GM06990 (cell line): Measurements from ENCODE around the gene HBA1.
"Not testable (repeated sequence)": the region's sequence is repeated elsewhere in the genome, so short reads cannot be mapped to it uniquely, and the experiment has no call there.

Source experiments
- DNase-seq: peaks from one replicate; pipeline ENCODE4 v3.0.0-alpha.2; 2011; ENCODE audit not compliant: insufficient read length; ENCODE audit errors: extremely low read depth
- H3K27me3 ChIP-seq: replicated peaks from 2 replicates; pipeline ENCODE4 v1.6.0; 2011; ENCODE audit warnings: low read length; ENCODE audit not compliant: control insufficient read depth, insufficient read depth
- H3K36me3 ChIP-seq: 2 replicates; pipeline ENCODE4 v1.5.1; 2011; ENCODE audit warnings: low read length; ENCODE audit not compliant: control insufficient read depth, insufficient read depth
- H3K4me3 ChIP-seq: replicated peaks from 2 replicates; pipeline ENCODE4 v1.5.1; 2011; ENCODE audit warnings: low read depth, mild to moderate bottlenecking, control low read depth, low read length
- CTCF ChIP-seq: IDR thresholded peaks from 2 replicates; pipeline ENCODE4 v1.5.1; 2011; ENCODE audit warnings: low read length, control low read depth, mild to moderate bottlenecking, inconsistent platforms; ENCODE audit not compliant: insufficient read depth, poor library complexity, severe bottlenecking

HBA1 gene

GRCh38 chr16:176477-177382, at the start of gene HBA1:
Gene HBA1, plus strand, starts transcription at chr16:176680. Its CDS starts 37 bp downstream, at chr16:176717.
- not testable (repeated sequence) for H3K27me3 ChIP-seq, H3K4me3 ChIP-seq, DNase-seq, H3K36me3 ChIP-seq

- no peak for TF ChIP-seq CTCF
- Histone ChIP-seq H3K36me3 (peaks cover 1% of the 10 kb centered on the region), H3K4me3 (no peak overlapping the region), H3K27me3 (no peaks in the 10 kb centered on the region)
- no peak for DNase-seq
Observed at GRCh38 chr16:129075-129474, 47.4 kb upstream of the HBA1 start.

- Histone ChIP-seq H3K36me3 (peaks cover 1% of the 10 kb centered on the region), H3K27me3 (no peaks in the 10 kb centered on the region), H3K4me3 (no peak overlapping the region)
- no peak for TF ChIP-seq CTCF
- DNase-seq = no peak
Observed at GRCh38 chr16:130533-131173, 45.8 kb upstream of the HBA1 start.

GRCh38 chr16:132120-132519, 44.4 kb upstream of the HBA1 start:
- H3K27me3 ChIP-seq = no peaks in the 10 kb centered on the region
- H3K4me3 ChIP-seq = no peak overlapping the region
- no peaks in the 10 kb centered on the region; the same call in none of the 2 replicates for H3K36me3 ChIP-seq
- no peak for DNase-seq
- no peak for TF ChIP-seq CTCF

- DNase-seq = no peak
- TF ChIP-seq CTCF = no peak
- Histone ChIP-seq H3K36me3 (no peaks in the 10 kb centered on the region; the same call in none of the 2 replicates), H3K27me3 (no peaks in the 10 kb centered on the region), H3K4me3 (no peak overlapping the region)
Observed at GRCh38 chr16:133716-134115, 42.8 kb upstream of the HBA1 start.

- peak; percentile 55 for DNase-seq
- Histone ChIP-seq H3K27me3 (no peaks in the 10 kb centered on the region), H3K36me3 (no peaks in the 10 kb centered on the region; the same call in 1 of the 2 replicates), H3K4me3 (peak overlapping the region; percentile 69)
- no peak for TF ChIP-seq CTCF
Observed at GRCh38 chr16:138049-138417, 38.4 kb upstream of the HBA1 start.
